WI38 (cell line): ENCODE results near the gene SHF.

Experiments used
- H3K4me3 ChIP-seq: 2 replicates; pipeline ENCODE4 v1.5.1; 2011; ENCODE audit warnings: low read depth, mild to moderate bottlenecking, control low read depth, low read length
- TF ChIP-seq, protein P1 (sequence below): IDR thresholded peaks from 2 replicates; pipeline ENCODE4 v1.5.1; 2012; ENCODE audit warnings: low read depth, mild to moderate bottlenecking, control low read depth, low read length

SHF gene

DNA sequence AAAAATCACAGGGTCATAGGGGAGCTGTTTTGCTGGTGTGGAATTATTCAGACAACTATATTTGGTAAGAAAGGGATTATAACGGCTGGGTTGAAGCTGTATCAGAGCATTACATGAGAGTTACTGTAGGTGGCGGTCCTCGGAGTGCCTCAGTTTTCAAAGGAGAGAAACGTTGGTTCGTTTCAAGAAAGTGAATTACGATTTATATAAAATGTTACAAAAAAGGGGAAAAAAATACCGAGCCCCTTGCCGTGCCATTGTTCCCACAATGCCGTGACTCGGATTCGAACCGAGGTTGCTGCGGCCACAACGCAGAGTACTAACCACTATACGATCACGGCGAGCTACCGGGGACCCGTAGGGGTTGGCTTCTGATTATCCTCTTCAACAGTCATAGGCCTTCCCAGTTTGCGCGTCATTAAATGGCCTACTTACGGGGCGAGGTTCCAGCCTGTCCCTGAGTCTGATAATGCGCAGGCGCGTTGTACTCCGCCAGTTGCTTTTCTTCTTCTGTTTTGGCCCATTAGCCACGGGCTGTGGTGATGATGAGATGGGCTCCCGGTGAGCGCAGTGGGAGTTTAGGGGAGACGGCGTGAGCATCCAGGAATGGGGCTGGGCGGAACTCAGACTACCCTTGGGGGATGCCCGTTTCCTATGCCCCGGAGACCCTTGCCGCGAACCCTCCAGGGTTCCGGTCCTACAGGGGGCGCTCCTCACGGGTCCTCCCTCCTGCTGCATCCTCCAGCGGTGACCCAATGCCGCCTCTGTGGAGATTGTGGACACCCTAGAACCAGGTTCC is 10.8 kb upstream of the SHF start:
- TF ChIP-seq, protein P1, sequence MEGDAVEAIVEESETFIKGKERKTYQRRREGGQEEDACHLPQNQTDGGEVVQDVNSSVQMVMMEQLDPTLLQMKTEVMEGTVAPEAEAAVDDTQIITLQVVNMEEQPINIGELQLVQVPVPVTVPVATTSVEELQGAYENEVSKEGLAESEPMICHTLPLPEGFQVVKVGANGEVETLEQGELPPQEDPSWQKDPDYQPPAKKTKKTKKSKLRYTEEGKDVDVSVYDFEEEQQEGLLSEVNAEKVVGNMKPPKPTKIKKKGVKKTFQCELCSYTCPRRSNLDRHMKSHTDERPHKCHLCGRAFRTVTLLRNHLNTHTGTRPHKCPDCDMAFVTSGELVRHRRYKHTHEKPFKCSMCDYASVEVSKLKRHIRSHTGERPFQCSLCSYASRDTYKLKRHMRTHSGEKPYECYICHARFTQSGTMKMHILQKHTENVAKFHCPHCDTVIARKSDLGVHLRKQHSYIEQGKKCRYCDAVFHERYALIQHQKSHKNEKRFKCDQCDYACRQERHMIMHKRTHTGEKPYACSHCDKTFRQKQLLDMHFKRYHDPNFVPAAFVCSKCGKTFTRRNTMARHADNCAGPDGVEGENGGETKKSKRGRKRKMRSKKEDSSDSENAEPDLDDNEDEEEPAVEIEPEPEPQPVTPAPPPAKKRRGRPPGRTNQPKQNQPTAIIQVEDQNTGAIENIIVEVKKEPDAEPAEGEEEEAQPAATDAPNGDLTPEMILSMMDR: peak; percentile 95
- peak overlapping the region; percentile 85 for H3K4me3 ChIP-seq

DNA sequence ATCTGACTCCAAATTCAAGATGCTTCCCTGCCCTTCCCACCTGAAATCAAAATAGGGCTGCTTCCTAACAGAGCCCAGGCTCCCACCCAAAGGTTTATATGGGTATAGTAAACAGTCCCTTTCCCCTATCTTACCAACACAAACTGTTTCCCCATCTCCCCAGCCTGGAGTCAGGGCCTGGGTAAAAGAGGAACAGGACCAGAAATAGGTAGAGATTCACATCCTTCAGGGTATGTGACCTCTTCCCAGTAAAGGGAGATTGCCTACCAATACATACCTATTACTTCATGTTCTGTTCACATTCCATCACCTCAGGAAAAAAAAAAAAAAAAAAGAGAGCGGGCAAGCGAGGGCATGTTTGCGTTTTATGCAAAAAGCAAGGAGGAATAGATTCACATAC is 9.7 kb upstream of the SHF start:
- peak overlapping the region; percentile 52 for H3K4me3 ChIP-seq
- TF ChIP-seq, protein P1: no peak

DNA sequence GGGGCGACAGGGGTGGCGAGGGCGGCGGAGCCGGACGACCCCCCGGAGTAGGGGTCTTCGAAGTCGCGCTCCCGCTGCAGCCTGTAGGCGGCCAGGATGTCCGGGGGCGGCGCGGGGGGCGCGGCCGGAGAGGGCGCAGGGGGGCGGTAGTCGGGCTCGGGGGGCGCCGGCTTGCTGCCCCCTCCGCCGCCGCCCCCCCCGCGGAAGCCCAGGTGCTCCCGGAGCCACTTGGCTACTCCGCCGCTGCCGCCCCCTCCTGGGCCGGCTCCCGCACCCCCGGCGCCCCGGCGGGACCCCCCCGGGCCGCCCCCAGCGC is 230 bp downstream of the SHF start:
- H3K4me3 ChIP-seq: peak overlapping the region; percentile 67
- TF ChIP-seq, protein P1: no peak

DNA sequence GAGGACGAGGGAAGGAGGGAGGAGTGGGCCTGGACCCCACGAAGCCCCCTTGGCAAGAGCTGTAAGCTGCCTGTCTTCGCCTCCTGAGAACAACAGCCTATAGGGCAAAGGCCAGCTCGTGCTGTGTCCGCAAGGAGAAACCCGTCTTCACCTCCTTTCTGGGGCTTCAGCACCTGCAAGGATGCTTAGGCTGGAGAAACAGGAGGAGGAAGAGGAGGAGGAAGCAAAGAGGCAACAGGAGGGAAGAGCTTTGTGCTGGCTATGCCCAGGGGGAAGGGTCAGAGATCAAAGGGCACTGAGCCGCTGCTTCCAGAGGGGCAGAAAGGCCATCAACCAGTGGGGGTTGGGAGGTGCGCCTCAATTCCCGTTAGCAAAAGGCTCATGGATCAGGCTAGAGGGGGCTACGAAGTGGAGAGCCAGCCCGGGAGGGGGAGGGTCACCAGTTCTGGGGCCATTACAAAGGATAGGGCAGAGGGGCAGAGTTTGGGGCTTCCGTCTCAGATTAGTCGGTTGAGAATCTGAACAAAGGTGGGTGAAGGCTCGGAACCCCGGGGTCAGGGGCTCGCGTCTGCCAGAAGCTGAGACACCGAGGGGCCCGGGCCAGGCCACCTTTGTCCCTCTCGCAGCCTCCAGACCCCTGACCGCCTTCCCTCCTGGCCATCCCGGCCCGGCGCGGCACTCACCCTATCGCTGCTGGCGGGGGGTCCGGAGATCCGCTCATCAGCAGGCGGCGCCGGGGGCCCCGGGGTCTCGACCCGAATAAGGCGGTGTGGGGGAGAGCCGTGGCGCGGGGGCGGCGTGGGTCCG is 792 bp downstream of the SHF start:
- peak overlapping the region; percentile 67 for H3K4me3 ChIP-seq
- TF ChIP-seq, protein P1: no peak

DNA sequence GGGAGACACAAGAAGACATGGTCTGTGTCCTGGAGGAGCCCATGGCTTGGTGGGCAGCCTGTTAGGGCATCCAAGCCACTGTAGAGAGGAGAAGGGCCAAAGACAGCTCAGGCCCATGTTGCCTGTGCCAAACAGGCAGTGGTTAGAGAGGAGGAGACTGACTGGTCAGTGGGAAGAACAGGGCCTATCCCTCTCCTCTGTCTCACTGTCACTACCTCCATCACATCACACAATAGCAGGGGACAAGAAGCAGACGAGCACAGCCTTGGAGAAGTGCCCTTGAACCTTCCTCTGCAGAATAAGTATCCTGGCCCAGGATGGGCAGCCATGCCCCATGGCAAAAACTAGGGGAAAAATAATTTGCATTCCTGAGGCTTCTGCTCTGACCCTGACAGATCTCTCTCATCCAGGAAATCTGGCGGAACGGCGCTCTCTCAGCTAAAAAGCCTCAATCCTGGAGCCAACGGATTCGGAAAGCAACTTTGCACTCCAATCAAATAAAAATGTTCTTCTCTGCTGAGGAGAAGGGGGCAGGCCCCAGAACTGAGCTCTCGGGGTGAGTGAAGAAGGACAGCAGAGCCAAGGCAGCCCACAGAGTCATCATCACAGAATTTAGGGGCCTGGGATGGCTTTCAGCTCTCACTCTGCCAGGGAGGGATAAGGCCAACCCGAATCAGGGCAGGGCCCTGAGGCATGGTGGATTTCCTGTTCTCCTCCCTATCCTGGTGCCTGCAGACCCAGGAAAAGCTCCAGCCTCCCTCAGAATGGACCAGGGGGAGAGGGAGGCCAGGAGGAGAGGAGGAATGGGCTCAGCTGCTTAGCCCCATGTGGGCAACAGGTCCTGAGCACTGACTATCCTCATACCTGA is 1.6 kb downstream of the SHF start:
- TF ChIP-seq, protein P1: no peak
- H3K4me3 ChIP-seq: no peak overlapping the region

DNA sequence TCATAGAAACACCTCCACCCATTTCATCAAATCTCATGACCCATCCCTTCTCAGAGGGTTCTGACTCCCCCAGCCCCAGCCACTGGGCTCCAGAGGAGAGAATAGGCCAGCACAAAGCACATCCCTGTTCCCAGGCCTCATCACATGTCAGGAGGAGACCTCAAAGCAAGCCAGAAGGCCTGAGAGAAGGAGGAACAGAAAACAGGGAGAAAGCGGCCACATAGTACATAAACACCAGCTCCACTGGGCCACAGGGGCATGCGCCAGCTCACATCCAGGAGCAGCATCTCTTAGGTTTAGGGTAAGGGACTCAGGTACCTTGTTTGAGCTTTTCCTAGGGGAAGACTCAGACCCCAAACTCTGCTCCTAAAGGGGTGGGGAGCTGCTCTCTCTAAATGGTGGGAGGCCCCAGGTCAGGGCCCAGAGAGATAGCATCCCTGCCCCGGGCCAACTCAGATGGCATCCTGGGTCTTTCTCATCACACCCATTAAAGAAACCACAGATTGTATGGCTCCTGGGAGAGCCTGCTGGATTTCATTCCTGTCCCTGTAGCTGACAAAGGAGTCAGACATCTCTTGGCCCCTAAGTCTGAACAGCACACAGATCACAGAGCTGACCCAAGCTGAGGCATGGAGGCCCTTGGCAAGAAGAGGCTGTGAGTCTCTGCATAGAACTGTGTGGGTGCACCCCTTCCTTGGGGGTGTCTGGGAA is 2.5 kb downstream of the SHF start:
- H3K4me3 ChIP-seq: no peak overlapping the region
- TF ChIP-seq, protein P1: no peak
